Measurements from ENCODE around the gene RXRA.

The RXRA gene

GRCh38 chr9:134443174-134444037 lies 117.2 kb downstream of the RXRA start:
- DNase-seq (ENCODE audit: low read depth in 2 of 3, low spot score in 2 of 3), result peak; percentile 66 to 77 (median 71)

- DNase-seq (ENCODE audit: low read depth in 2 of 3, low spot score in 2 of 3), result no peak
Observed at GRCh38 chr9:134444038-134444315, 117.7 kb downstream of the RXRA start.

- DNase-seq (ENCODE audit: low read depth in 2 of 3, low spot score in 2 of 3), result no peak
Observed at GRCh38 chr9:134445000-134445399, 118.7 kb downstream of the RXRA start.

- peak; percentile 32 to 58 (median 42) for DNase-seq (ENCODE audit: low read depth in 2 of 3, low spot score in 2 of 3)
Observed at GRCh38 chr9:134449180-134449916, 123.1 kb downstream of the RXRA start.

GRCh38 chr9:134451700-134452458 lies 125.6 kb downstream of the RXRA start:
- no peak for DNase-seq (ENCODE audit: low read depth in 2 of 3, low spot score in 2 of 3)

GRCh38 chr9:134452728-134453127 lies 126.5 kb downstream of the RXRA start:
- DNase-seq (ENCODE audit: low read depth in 2 of 3, low spot score in 2 of 3), result no peak

- no peak for DNase-seq (ENCODE audit: low read depth in 2 of 3, low spot score in 2 of 3)
Observed at GRCh38 chr9:134453776-134454475, 127.7 kb downstream of the RXRA start.

GRCh38 chr9:134454476-134454857 lies 128.2 kb downstream of the RXRA start:
- no peak for DNase-seq (ENCODE audit: low read depth in 2 of 3, low spot score in 2 of 3)

- no peak for DNase-seq (ENCODE audit: low read depth in 2 of 3, low spot score in 2 of 3)
Observed at GRCh38 chr9:134455021-134455471, 128.8 kb downstream of the RXRA start.

GRCh38 chr9:134455537-134455933 lies 129.3 kb downstream of the RXRA start:
- no peak for DNase-seq (ENCODE audit: low read depth in 2 of 3, low spot score in 2 of 3)

- DNase-seq (ENCODE audit: low read depth in 2 of 3, low spot score in 2 of 3), result peak in 2 of 3 experiments; percentile 27 to 47
Observed at GRCh38 chr9:134455934-134456755, 129.9 kb downstream of the RXRA start.

GRCh38 chr9:134456756-134457305 lies 130.6 kb downstream of the RXRA start:
- DNase-seq (ENCODE audit: low read depth in 2 of 3, low spot score in 2 of 3), result no peak

- no peak for DNase-seq (ENCODE audit: low read depth in 2 of 3, low spot score in 2 of 3)
Observed at GRCh38 chr9:134457321-134458206, 131.3 kb downstream of the RXRA start.

- no peak for DNase-seq (ENCODE audit: low read depth in 2 of 3, low spot score in 2 of 3)
Observed at GRCh38 chr9:134458207-134459108, 132.2 kb downstream of the RXRA start.

GRCh38 chr9:134459164-134459563 lies 132.9 kb downstream of the RXRA start:
- no peak for DNase-seq (ENCODE audit: low read depth in 2 of 3, low spot score in 2 of 3)

- DNase-seq (ENCODE audit: low read depth in 2 of 3, low spot score in 2 of 3), result no peak
Observed at GRCh38 chr9:134459573-134459972, 133.3 kb downstream of the RXRA start.

- DNase-seq (ENCODE audit: low read depth in 2 of 3, low spot score in 2 of 3), result no peak
Observed at GRCh38 chr9:134460206-134460605, 134.0 kb downstream of the RXRA start.

- DNase-seq (ENCODE audit: low read depth in 2 of 3, low spot score in 2 of 3), result no peak
Observed at GRCh38 chr9:134460896-134461295, 134.6 kb downstream of the RXRA start.
